ENCODE results near the gene SHISA8. TPM values are rescaled to one million over a fixed set of nuclear protein-coding genes. Genes with fewer than 3 reads are reported as not detected.

The SHISA8 gene
- total and polyA plus RNA-seq, 8 donors, result 0.15 TPM; not detected in 7

GRCh38 chr22:41876275-41876674, 38.6 kb downstream of the SHISA8 start:
- no peaks in the 10 kb centered on the region for H3K27me3 ChIP-seq
- TF ChIP-seq EP300 (IDR thresholded peaks at IDR 0.05) (no peak), CTCF (IDR thresholded peaks at IDR 0.05) (no peak), POLR2AphosphoS5 (IDR thresholded peaks at IDR 0.05) (no peak), POLR2A (IDR thresholded peaks at IDR 0.05) (no peak)
- intact Hi-C loops (cut with DNase I; ENCODE audit: low total_unique reads), result no loop called here
- 87 to 94% (median 91%) methylated on average over 3 of the region's 3 CpGs for WGBS, 5 donors
- no peak overlapping the region for H3K4me3 ChIP-seq
- peaks cover 62 to 100% (median 100%) of the 10 kb centered on the region in 4 donors for H3K36me3 ChIP-seq
- no peaks in the 10 kb centered on the region for H3K4me1 ChIP-seq
- no peaks in the 10 kb centered on the region for H3K9me3 ChIP-seq
- no peak overlapping the region for H3K27ac ChIP-seq
- no peak for DNase-seq

GRCh38 chr22:41875531-41876270, 39.2 kb downstream of the SHISA8 start:
- intact Hi-C loops (cut with DNase I; ENCODE audit: low total_unique reads), result no loop called here
- DNase-seq, result no peak
- Histone ChIP-seq H3K9me3 (no peaks in the 10 kb centered on the region), H3K27ac (no peak overlapping the region), H3K27me3 (no peaks in the 10 kb centered on the region), H3K36me3 (peaks cover 62 to 100% (median 100%) of the 10 kb centered on the region in 4 donors), H3K4me1 (no peaks in the 10 kb centered on the region), H3K4me3 (no peak overlapping the region)
- 87 to 89% (median 88%) methylated on average over 10 of the region's 10 CpGs for WGBS, 5 donors
- TF ChIP-seq EP300 (IDR thresholded peaks at IDR 0.05) (no peak), POLR2AphosphoS5 (IDR thresholded peaks at IDR 0.05) (no peak), CTCF (IDR thresholded peaks at IDR 0.05) (no peak), POLR2A (IDR thresholded peaks at IDR 0.05) (no peak)

GRCh38 chr22:41874090-41874489, 40.8 kb downstream of the SHISA8 start:
- peaks cover 66 to 100% (median 100%) of the 10 kb centered on the region in 4 donors for H3K36me3 ChIP-seq
- H3K27ac ChIP-seq, result no peak overlapping the region
- TF ChIP-seq POLR2A (IDR thresholded peaks at IDR 0.05), result no peak
- TF ChIP-seq POLR2AphosphoS5 (IDR thresholded peaks at IDR 0.05), result no peak
- TF ChIP-seq EP300 (IDR thresholded peaks at IDR 0.05), result no peak
- no peak for TF ChIP-seq CTCF (IDR thresholded peaks at IDR 0.05)
- DNase-seq, result no peak
- H3K4me3 ChIP-seq, result no peak overlapping the region
- WGBS, 5 donors, result 78 to 91% (median 88%) methylated on average over 2 of the region's 2 CpGs
- no peaks in the 10 kb centered on the region for H3K9me3 ChIP-seq
- H3K4me1 ChIP-seq, result no peaks in the 10 kb centered on the region
- intact Hi-C loops (cut with DNase I; ENCODE audit: low total_unique reads), result no loop called here
- H3K27me3 ChIP-seq, result no peaks in the 10 kb centered on the region

GRCh38 chr22:41873391-41873790, 41.5 kb downstream of the SHISA8 start:
- 53 to 72% (median 60%) methylated on average over 5 of the region's 5 CpGs for WGBS, 5 donors
- intact Hi-C loops (cut with DNase I; ENCODE audit: low total_unique reads), result no loop called here
- no peak for TF ChIP-seq EP300 (IDR thresholded peaks at IDR 0.05)
- no peak for TF ChIP-seq POLR2A (IDR thresholded peaks at IDR 0.05)
- no peak for TF ChIP-seq POLR2AphosphoS5 (IDR thresholded peaks at IDR 0.05)
- no peak for TF ChIP-seq CTCF (IDR thresholded peaks at IDR 0.05)
- H3K4me3 ChIP-seq, result no peak overlapping the region
- H3K9me3 ChIP-seq, result no peaks in the 10 kb centered on the region
- peak in 1 of 2 donors; percentile 23 for DNase-seq
- no peaks in the 10 kb centered on the region for H3K4me1 ChIP-seq
- H3K27ac ChIP-seq, result no peak overlapping the region
- peaks cover 71 to 100% (median 100%) of the 10 kb centered on the region in 4 donors for H3K36me3 ChIP-seq
- H3K27me3 ChIP-seq, result no peaks in the 10 kb centered on the region

All from stomach (tissue), 9 donors.